Stimulated activated CD8-positive, alpha-beta memory T cell treated with anti-CD3 and anti-CD28 coated beads, Interleukin-12 subunit alpha, Interleukin-12 subunit beta, amount 100 ng/mL, for 24 hours (primary cell): Measurements from ENCODE around the gene CDCA7.
"Not testable (repeated sequence)": the region's sequence is repeated elsewhere in the genome, so short reads cannot be mapped to it uniquely, and the experiment has no call there.

Experiments used
- DNase-seq: peaks from one replicate; pipeline ENCODE4 v3.0.0-alpha.2; 2020; ENCODE audit errors: extremely low read depth

The CDCA7 gene

DNA sequence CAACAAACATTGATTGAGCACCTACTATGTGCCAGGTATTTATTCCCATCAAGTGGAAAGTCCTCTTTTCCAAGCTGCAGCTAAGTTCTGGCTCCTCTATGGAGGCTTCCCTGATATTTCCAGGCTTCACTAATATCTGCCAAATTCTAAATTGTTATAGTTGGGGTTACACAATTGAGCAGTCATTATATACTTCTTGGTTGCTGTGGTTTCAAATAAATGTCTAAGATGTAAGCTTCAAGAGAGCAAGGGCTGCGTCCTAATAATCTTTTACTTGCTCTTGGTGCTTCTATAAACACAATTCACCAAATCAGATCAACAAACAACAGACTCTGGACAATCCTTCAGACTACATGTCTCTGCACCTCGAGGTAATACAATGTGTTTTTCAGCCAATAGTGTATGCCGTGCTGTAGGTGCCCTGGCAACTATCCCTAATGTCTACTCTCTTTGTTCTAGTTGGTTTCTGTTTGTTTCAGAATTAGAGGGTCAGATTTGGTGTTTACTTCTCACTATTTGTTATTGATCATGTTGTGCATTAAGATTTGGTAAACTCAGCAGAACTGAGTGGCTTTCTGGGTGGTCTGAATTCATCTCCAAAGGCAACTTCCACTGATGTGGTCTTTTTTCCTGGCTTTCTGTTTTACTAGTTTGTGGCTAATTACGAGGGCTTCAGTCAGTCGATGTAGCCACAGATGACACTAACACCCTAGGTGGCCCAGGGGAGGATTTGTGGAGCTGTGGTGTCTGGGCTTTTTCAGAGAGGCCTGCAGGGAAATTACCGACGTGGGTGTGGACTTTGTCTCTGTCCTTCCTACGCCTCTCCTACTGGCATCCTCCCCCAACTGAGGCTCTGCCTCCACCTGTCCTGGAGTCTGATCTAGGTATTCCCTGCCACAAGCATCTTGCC, 50.4 kb downstream of the CDCA7 start:
- DNase-seq: no peak

DNA sequence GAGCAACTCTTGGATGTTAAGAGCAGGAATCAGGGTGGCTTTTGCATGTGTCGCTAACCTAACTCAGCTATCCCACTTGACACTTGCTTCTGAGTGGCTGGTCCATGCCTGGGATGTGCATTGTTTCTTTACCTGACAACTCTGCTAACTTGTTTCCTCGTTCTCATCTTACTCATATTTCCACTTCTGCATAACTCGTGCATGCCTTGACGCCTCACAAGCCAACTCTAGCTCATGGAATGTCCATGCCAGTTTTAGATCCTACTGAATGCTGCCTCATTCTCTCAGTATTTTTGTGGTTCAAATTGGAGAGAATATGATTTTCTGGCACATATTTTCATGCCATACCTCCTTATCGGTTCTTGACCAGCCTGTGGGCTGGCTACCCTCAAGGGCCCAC, 52.5 kb downstream of the CDCA7 start:
- DNase-seq: no peak

DNA sequence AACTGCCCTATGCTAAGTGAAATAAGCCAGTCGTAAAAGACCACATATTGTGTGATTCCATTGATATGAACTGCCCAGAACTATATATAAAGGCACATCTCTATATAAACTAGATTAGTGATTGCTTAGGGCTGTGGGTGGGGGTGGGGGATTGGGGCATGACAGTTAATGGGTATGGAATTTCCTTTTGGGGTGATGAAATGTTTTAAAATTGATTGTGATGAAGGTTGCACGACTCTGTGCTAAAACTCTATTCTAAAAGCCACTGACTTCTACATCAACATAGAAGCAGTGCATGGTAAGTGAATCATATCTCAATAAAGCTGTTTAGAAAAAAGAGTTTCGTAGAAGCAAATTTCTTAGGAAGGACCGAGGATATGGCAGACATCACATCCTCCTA, 53.0 kb downstream of the CDCA7 start:
- DNase-seq: no peak

DNA sequence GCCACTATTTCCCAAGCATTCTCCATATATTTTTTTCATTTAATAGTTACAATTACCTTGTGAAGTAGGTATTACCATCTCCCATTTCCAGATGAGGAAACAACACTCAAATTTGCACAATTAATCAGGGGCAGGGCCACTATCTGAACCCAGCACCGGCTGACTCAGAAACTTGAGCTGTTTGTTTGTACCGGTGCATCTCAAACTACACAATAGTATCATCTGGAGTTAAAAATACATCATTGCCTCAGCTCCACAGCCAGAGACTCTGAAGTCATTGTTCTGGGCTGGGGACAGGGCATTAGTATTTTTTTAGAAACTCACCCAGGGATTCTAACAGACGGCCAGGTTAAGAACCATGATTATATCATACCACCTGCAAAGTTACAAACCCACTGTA, 55.9 kb downstream of the CDCA7 start:
- no peak for DNase-seq

DNA sequence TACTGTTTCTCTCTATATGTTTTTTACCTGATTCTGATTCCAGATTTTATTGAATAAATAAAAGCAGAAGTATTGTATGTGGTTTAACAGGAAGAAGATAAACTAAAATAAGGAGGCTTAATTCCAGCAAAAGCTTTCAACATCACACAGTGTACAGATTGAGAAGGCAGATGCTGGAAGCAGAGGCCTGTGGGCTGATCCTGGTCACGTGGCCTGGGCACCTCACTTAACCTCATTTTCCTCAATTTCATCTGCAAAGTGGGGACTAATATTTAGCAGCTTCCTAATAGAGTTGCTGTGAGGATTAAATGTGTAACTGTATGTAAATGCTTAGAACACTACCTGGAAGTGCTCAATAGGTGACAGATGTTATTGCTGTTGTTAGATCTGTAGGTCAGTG, 58.0 kb downstream of the CDCA7 start:
- no peak for DNase-seq

DNA sequence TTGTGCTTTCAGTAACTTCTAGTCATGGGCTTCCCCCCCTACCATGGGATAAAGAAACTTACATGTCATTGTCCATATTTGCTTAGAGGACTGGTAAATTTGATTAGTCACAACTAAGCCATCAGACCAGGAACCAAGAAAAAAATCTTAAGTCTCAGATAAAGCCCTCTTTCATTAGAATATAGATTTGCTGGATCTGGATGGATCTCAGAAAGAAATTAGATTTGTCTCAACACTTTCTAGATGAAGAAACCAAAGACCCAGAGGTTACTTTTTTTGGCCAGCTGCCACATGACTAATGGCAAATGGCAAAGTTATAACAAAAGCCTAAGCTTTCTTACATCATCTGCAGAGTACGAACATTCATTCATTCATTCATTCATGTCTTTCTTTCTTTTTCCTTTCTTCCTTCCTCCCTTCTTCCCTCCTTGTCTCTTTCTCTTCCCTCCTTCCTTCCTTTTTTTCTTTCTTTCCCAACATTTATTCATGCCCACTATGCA, 60.2 kb downstream of the CDCA7 start:
- DNase-seq: no peak

DNA sequence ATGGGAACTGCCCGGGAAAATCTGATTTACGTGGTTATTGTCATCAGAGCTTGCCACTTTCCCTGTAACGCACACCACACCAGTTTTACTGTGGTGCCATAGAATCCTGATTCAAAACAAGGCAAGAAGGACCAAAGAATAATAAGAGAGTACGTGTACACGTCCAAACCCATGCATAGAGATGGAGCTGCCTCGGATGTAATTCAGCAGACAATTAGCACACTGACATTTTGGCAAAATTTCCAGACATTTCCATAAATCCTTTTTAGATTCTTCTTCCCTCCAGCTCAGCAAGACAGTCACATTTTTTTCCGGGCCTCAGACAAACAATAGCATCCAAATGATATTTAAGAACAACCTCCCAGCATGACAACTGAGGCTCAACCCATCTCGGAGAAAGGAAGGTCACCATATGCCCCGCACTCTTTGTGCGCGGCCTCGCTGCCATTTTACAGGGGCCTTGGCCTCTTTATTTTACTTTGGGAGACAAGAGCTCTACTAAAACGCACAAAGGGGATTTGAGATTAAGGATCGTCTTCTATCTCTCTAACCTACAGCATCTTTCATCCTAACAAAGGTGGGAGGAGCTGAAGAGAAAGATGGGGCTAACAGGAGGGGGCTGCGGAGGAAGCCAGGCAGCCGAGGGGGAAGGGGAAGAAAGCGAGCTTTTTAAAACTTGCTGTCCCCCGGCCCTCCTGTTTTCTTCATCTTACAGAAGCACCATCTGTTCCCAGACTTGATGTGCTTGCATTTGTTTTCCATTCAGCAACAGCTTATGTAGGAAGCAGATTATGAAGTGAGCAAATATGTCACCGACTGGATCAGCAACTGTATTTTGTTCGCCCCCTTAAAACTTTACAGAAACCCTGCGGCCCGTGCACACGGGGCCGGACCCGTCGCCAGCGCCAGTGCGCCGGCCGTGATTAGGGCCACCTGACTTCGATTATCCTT, 61.0 kb downstream of the CDCA7 start:
- no peak for DNase-seq

DNA sequence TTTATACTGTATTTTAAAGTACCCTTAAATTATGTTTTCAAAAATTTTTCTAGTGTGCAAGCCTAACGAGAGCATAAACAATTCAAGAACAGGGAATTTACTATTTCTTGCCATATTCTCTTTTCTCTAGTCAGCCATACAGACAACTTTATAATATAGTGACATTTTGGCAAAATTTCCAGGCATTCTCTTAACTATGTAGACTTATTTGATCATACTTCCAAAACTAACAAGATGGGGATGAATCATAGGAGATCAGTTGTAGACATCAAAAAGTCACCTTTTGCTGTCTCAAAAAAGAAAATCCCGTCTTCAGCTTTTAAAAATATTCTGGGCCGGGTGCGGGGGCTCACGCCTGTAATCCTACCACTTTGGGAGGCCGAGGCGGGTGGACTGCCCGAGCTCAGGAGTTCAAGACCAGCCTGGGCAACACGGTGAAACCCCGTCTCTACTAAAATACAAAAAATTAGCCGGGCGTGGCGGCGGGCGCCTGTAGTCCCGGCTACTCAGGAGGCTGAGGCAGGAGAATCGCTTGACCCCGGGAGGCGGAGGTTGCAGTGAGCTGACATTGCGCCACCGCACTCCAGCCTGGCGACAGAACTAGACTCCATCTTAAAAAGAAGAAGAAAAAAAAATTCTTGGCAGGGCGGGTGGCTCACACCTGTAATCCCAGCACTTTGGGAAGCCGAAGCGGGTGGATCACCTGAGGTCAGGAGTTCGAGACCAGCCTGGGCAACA, 61.9 kb downstream of the CDCA7 start:
- DNase-seq: not testable (repeated sequence)

DNA sequence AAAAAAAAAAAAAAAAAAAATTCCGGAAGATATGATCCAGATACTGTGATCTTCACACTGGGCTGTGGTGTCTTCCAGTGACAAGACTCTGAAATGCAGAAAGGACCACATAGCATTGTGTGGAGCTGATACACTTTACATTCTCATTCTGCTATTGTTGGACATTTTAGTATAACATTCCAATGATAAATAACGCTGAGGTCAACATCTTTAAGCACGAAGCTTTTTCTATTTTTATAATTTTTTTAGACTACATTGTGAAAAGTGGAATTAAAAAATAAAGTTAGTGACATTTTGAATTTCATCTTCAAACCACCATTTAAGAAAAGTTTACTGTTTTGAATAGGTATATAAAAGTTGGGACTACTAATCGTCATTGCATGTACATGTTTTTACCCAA, 62.7 kb downstream of the CDCA7 start:
- no peak for DNase-seq

DNA sequence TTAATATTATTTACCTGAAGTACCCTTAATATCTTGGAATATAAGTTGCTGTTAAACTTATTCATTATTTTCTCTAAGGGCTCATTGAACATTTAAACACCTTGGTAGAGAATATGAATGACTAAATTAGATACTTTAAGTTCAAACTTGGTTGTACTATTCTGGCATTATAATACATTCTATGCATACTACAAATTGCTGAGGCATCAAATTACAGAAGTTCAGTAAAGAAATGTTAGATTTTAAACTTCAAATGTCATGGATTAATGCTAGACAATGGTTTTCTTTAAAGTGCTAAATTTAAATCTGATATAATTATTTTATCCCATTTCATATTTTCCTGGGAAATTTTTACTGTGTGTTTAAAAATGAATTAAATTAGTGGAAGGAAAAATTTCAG, 63.1 kb downstream of the CDCA7 start:
- DNase-seq: no peak
